ENCODE results near the gene MRPL49.

- TF ChIP-seq CTCF (IDR thresholded peaks at IDR 0.05), result no peak
- no peak for TF ChIP-seq POLR2A (IDR thresholded peaks at IDR 0.05)
Measured at GRCh38 chr11:65111159-65111743, 10.9 kb upstream of the MRPL49 start.
